NCI-H82 treated with DMSO at 0.1 percent for 48 hours (cell line): Measurements from ENCODE around the gene ZBTB12.
A peak's percentile ranks its signal among the peaks of the same experiment; 100 is the strongest.
"Not testable (repeated sequence)": the region's sequence is repeated elsewhere in the genome, so short reads cannot be mapped to it uniquely, and the experiment has no call there.

ENCODE experiments used
- DNase-seq: peaks from one replicate; lab custom pipeline; 2025; ENCODE audit not compliant: unreplicated experiment; lab: John Stamatoyannopoulos, UW

The ZBTB12 gene, protein sequence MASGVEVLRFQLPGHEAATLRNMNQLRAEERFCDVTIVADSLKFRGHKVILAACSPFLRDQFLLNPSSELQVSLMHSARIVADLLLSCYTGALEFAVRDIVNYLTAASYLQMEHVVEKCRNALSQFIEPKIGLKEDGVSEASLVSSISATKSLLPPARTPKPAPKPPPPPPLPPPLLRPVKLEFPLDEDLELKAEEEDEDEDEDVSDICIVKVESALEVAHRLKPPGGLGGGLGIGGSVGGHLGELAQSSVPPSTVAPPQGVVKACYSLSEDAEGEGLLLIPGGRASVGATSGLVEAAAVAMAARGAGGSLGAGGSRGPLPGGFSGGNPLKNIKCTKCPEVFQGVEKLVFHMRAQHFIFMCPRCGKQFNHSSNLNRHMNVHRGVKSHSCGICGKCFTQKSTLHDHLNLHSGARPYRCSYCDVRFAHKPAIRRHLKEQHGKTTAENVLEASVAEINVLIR

DNA sequence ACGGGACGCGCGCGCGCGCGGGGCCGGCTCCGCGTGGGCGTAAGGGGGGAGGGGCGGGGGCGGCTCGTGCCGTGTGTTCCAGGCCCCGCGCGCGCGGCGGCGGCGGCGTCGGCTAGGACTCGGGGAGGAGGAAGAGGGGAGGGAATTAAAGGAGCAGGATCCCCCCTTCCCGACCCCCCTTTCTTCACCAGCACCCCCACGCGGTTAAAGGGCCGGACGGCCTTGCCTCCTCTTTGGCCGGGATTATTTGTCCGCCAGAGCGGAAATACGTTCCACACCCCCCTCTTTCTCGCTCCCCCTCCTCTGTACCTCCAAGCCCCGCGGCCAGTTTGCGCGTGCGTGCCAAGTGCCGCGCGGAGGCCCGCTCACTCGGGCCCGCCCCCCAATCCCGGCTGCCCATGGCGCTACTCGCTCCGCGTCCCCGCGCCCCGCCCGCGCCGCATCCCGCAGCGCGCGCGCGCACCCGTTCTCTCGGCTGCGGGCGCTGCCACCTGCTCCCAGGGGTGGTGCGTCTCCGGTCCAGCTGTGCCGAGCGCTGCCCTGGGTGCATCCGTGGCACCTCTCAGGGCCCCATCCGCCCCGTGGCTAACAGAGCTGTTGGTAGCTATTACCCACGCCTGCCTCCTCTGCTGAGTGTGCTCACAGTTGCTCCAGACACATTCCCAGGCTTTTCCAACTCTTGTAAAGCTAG is at the start of gene ZBTB12:
Gene ZBTB12 (minus strand): TSS at position 134 of the 691 bp plus-strand sequence. CDS start 781 bp downstream, outside the sequence.
- peak; percentile 89 for DNase-seq

DNA sequence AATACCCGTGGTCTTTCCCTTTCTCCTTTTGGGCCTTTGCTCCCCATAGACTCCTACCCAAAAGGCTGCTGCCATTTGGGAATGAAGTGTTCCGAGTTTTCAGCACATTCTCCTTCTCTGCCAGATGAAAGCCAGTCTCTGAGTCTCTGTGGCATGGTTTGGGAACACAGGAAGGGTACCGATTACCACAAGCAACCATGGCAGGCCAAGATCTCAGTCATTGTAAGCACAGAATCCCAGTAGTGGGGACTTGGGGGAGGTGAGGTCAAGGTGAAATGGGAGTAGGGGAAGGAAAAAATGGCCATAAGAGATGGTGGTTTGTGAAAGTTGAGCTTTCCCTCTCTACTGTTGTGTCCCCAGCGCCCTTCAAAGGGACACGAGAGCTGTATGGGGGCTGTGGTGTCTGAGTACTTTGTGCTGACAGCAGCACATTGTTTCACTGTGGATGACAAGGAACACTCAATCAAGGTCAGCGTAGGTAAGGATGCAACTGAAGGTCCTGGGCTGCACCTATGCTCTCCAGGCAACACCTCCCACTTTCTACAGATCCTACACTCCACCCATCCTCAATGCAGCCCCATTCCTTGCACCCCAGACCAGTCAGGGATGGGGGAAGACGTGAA is 48.2 kb upstream of the ZBTB12 start:
- DNase-seq, result no peak

DNA sequence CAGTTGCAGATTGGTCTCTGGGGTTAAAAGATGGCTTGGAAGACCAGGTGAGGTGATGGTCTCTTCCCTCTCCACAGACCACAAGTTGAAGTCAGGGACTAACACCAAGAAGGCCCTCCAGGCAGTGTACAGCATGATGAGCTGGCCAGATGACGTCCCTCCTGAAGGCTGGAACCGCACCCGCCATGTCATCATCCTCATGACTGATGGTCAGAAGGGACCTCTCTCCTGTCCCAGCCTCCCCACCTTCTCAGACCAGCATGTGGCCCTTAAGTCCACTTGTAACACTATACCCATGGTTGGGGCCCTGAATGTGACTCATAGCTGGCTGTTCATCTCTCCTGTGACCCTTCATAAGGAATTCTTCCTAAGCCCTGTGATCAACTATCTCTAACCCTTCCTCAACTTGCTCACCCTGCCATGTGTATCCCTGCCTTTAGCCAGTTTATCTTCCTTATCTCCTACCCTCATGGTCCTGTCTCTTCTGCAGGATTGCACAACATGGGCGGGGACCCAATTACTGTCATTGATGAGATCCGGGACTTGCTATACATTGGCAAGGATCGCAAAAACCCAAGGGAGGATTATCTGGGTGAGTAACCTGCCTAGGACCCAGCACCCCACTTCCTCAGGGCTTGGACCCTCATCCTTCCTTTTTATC is 47.0 kb upstream of the ZBTB12 start:
- DNase-seq, result no peak

DNA sequence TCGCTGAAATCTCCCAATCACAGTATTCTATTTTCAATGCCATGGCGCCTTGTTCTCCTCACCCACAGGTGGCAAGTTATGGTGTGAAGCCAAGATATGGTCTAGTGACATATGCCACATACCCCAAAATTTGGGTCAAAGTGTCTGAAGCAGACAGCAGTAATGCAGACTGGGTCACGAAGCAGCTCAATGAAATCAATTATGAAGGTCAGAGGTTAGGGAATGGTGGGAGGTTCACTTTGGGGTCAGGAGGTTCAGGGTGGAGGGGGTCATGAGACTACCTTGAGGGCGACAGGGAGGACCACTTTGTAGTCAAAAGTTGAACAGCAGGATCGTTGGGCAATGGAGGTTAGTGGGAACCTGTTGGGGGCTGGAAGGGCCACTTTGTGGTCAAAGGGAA is 46.4 kb upstream of the ZBTB12 start:
- no peak for DNase-seq

DNA sequence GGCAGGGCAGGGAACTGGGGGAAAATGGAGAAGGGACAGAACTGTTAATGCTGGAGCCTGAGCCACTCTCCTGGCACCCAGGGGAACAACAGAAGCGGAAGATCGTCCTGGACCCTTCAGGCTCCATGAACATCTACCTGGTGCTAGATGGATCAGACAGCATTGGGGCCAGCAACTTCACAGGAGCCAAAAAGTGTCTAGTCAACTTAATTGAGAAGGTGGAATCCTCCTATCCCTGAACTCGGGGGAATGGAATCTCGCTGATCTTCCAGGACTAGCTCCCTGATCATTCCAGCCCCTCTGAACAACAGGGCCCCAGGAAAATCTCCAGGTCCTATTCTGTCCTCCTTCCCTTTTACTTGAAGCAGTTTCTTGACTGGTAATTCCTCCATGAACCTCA is 46.0 kb upstream of the ZBTB12 start:
- no peak for DNase-seq

DNA sequence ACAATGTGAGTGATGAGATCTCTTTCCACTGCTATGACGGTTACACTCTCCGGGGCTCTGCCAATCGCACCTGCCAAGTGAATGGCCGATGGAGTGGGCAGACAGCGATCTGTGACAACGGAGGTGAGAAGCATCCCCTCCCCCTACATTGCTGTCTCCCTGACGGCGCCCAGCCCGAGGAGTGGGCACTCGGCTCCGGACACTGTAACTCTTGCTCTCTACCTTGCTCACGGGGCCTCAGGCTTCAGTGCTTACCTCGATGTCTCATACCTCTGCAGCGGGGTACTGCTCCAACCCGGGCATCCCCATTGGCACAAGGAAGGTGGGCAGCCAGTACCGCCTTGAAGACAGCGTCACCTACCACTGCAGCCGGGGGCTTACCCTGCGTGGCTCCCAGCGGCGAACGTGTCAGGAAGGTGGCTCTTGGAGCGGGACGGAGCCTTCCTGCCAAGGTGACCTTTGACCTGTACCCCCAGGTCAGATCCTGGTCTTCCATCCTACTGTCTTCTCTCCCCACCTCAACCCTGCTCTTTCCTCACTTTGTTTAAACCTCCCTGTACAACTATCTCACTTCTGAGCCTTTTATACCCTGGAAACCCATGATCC is 45.3 kb upstream of the ZBTB12 start:
- no peak for DNase-seq

DNA sequence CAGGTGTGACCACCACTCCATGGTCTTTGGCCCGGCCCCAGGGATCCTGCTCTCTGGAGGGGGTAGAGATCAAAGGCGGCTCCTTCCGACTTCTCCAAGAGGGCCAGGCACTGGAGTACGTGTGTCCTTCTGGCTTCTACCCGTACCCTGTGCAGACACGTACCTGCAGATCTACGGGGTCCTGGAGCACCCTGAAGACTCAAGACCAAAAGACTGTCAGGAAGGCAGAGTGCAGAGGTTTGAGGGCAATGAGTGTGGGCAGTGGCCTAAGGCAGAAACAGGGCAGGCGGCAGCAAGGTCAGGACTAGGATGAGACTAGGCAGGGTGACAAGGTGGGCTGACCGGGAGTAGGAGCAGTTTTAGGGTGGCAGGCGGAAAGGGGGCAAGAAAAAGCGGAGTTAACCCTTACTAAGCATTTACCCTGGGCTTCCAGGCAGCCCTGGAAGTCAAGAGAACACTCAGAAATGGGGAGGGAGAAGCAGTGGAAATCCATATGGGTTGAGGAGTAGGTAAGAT is 44.5 kb upstream of the ZBTB12 start:
- no peak for DNase-seq

DNA sequence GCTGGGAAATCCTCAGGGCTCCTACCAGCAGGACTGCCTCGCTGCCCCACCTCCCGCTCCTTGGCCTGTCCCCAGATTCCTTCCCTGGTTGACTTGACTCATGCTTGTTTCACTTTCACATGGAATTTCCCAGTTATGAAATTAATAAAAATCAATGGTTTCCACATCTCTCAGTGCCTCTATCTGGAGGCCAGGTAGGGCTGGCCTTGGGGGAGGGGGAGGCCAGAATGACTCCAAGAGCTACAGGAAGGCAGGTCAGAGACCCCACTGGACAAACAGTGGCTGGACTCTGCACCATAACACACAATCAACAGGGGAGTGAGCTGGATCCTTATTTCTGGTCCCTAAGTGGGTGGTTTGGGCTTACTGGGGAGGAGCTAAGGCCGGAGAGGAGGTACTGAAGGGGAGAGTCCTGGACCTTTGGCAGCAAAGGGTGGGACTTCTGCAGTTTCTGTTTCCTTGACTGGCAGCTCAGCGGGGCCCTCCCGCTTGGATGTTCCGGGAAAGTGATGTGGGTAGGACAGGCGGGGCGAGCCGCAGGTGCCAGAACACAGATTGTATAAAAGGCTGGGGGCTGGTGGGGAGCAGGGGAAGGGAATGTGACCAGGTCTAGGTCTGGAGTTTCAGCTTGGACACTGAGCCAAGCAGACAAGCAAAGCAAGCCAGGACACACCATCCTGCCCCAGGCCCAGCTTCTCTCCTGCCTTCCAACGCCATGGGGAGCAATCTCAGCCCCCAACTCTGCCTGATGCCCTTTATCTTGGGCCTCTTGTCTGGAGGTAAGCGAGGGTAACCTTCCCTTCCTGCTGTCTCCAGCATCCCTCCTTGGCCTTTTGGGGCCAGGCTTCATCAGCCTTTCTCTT is 43.9 kb upstream of the ZBTB12 start, which contains the start of gene CFB:
Gene CFB (plus strand): TSS at position 589 of the 863 bp plus-strand sequence. CDS start 127 bp downstream, at position 716.
- no peak for DNase-seq

DNA sequence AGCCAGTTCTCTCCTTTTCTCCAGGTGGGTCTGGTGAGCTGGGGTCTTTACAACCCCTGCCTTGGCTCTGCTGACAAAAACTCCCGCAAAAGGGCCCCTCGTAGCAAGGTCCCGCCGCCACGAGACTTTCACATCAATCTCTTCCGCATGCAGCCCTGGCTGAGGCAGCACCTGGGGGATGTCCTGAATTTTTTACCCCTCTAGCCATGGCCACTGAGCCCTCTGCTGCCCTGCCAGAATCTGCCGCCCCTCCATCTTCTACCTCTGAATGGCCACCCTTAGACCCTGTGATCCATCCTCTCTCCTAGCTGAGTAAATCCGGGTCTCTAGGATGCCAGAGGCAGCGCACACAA is 43.2 kb upstream of the ZBTB12 start:
- DNase-seq, result no peak

DNA sequence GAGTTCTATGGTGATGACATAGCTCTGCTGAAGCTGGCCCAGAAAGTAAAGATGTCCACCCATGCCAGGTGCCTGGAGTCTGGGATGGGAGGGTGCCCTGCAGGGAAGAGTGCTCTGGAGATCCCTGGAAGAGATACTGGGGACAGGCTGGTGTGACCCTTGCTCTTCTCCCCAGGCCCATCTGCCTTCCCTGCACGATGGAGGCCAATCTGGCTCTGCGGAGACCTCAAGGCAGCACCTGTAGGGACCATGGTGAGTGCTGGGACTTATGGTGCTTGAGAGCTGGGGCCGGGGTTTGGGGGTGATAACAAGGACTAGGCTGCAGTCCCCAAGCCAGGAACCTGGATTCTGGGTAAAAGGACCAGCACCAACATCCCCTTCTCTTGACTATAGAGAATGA is 41.9 kb upstream of the ZBTB12 start:
- DNase-seq, result no peak

DNA sequence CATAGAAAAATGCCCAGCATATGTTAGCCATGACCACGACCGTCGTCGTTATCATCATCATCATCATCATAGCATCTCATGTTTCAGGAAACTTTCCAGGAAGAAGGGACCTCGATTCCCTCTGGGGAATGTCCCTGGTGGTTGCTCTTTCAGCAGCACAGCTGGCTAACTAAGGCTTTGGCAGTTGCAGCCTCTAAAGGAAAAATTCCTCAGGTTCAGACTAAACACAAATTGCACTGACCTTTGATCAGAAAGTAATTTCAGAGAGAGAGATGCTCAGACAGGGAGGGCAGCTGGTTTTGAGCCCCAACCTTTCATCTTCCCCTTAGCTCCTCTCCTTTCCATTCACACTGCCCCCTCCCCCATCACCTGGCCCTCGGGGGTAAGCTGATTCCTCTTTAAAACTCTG is 38.4 kb upstream of the ZBTB12 start:
- no peak for DNase-seq

DNA sequence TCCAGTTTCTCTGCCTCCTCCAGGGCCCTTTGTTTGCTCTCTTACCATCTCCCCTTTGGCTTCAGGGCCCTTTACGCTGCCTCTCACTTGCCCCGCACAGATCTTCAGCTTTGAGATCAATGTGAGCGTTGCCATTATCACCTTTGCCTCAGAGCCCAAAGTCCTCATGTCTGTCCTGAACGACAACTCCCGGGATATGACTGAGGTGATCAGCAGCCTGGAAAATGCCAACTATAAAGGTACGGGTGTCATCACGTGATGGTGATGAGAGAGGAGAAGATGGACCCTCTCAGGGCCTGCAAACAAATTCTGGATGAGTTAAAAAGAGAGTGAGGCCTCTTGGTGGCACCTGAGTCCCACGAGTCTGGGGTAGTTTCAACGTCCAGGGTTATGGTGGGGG is 33.9 kb upstream of the ZBTB12 start:
- no peak for DNase-seq

DNA sequence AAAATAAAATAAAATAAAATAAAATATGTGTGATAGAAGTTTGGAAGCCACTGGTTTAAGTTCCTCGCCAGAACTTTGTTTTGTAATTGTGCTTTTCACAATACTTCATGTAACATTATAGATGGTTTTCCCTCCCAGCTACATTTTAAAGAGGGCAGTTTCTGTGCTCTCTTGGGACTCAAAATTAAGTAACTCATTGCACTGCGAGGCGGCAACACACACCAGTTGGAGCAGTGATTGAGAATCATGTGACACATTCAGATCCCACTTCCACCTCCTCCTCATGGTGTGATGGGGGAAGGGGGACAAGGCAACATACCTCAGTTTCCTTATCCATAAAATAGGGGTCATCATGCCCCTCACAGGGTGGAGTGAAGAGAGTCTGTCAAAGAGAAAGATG is 33.1 kb upstream of the ZBTB12 start:
- no peak for DNase-seq

DNA sequence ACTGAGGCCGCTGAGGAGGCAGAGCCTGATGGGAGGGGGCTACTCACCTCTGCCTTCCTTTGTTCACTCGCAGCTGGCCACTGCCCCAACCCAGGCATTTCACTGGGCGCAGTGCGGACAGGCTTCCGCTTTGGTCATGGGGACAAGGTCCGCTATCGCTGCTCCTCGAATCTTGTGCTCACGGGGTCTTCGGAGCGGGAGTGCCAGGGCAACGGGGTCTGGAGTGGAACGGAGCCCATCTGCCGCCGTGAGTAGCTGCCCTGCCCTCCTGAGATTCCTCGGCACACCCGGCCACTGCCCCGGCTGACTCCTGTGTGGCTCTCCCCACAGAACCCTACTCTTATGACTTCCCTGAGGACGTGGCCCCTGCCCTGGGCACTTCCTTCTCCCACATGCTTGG is 31.7 kb upstream of the ZBTB12 start:
- DNase-seq, result no peak

DNA sequence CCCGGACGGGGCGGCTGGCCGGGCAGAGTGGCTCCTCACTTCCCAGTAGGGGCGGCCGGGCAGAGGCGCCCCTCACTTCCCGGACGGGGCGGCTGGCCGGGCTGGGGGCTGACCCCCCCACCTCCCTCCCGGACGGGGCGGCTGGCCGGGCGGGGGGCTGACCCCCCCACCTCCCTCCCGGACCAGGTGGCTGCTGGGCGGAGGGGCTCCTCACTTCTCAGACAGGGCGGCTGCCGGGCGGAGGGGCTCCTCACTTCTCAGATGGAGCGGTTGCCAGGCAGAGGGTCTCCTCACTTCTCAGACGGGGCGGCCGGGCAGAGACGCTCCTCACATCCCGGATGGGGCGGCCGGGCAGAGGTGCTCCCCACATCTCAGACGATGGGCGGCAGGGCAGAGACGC is 30.3 kb upstream of the ZBTB12 start:
- not testable (repeated sequence) for DNase-seq

DNA sequence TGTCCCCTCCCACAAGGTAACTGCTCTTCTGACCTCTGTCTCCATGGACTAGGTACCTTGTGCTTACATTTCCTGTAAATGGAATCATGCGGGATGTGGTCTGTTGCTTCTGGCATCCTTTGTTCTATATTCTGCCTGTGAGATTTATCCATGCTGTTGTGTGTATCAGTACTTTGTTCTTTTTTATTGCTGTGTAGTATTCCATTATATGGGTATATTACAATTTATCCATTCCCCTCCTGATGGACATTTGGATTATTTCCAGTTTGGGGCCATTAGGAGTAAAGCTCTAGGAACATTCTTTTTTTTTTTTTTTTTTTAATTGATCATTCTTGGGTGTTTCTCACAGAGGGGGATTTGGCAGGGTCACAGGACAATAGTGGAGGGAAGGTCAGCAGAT is 29.1 kb upstream of the ZBTB12 start:
- DNase-seq, result no peak

DNA sequence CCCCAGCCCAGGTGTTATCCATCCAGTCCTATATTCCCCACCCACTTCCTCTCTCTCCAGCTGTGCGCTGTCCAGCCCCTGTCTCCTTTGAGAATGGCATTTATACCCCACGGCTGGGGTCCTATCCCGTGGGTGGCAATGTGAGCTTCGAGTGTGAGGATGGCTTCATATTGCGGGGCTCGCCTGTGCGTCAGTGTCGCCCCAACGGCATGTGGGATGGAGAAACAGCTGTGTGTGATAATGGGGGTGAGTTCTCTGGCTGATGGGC is 26.7 kb upstream of the ZBTB12 start:
- no peak for DNase-seq

DNA sequence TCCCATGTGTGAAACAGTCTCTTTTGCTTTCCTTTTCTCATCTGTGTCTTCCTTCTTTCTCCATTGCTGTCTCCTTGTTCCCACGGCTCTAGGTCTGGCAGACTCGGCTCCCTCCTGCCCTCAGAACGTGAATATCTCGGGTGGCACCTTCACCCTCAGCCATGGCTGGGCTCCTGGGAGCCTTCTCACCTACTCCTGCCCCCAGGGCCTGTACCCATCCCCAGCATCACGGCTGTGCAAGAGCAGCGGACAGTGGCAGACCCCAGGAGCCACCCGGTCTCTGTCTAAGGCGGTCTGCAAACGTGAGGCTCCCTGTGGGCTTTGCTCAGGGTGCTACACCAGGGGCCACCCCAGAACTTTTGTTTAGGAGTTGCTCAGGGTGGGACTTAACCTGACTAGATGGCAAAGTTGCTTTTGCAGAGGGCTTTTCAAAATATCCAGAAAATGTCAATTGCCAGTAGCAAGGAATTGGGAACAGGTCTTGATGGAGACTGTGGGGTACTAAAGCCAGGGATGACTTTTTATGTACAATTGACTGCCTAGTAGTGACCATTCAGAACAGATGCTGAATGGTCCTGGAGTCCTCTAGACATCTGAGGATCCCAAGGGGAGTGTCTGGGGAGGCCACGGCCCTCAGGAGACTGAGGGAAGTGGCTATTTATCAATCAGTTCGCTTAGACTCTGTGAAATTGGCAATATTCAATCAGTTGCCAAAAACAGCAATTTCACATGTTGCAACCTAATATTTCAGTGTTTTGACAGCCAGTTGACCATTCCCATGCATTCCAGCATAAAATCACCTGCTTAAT is 26.2 kb upstream of the ZBTB12 start:
- DNase-seq, result no peak

DNA sequence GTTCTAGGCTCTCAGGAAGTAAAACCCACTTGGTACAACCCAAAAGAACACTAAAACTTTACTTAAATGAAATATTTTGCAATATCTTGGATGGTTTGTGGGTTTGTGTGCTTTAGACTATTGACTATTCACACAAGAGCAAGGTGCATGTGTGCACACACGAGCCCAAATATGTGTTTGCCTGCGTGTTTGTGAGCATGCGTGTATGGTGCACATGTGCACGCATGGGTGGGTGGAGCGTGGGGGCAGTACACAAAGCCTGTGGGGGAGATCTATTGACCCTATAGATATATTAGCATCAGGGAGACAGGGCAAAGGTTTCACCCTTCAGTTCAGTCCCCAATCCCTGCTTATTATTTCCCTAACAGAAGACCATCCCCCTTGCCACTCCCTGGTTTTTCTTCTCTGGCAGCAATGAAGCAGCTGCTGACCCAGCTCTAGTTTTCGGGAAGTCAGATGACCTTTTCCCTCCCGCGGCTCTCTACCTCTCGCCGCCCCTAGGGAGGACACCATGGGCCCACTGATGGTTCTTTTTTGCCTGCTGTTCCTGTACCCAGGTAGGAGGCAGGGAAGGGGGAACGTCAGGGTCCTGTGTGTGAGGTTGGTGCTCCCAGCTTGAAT is 25.5 kb upstream of the ZBTB12 start, which contains the start of gene C2:
Gene C2 (plus strand): TSS at position 476 of the 621 bp plus-strand sequence. CDS start 36 bp downstream, at position 512.
- DNase-seq, result no peak
